K562 (cell line): Measurements from ENCODE around the gene PDZD2. TPM values are rescaled to one million over a fixed set of nuclear protein-coding genes. Genes with fewer than 3 reads are reported as not detected.

ENCODE experiments used
- ATAC-seq: fragments of 200-7000 bp; cut with Tn5 transposase; 3 replicates; pipeline ENCODE4 v1.9.1; 2020; ENCODE audit warnings: moderate library complexity
- BruUV-seq: library from RNA; stranded (reverse); fragments of 400-500 nt; replicated peaks from 2 replicates; lab custom pipeline; 2021; lab: Mats Ljungman, UMichigan
- CTCF ChIA-PET: fragments of 300-600 bp; formaldehyde crosslinking; extraction: SDS; loops from one replicate; lab custom pipeline; 2021; ENCODE audit warnings: low intra/inter-chr PET ratio; lab: Yijun Ruan, JAX
- POLR2A ChIA-PET: fragments of 300-600, 350-650 bp; sonication (Branson Sonifier 250); formaldehyde crosslinking; extraction: SDS; loops from one replicate; lab custom pipeline; 2021; ENCODE audit warnings: antibody characterized with exemption, inconsistent platforms; lab: Yijun Ruan, JAX
- DNase-seq, 4 experiments: peaks; one replicate each; pipeline versions ENCODE4 v3.0.0 to v3.0.0-alpha.2; 2011 to 2018; ENCODE audit warnings: low spot score in 3 of 4, mixed read lengths in 3 of 4; ENCODE audit errors: extremely low read depth in 1 of 4
- FAIRE-seq: peaks from 2 replicates; lab custom pipeline; 2011; peaks lifted over from hg19 to GRCh38; lab: Jason Lieb, UNC
- H2AFZ ChIP-seq: 2 replicates; pipeline ENCODE4 v1.6.0; 2011; ENCODE audit warnings: low read depth, low read length, control low read depth, inconsistent platforms
- H3K27ac ChIP-seq: fragments of 200-600 bp; 3 replicates; pipeline ENCODE4 v1.8.0; 2011; ENCODE audit warnings: low read depth, mild to moderate bottlenecking, control low read depth, inconsistent platforms, low read length, moderate library complexity, mixed read lengths; ENCODE audit errors: extremely low read depth
- H3K27me3 ChIP-seq, 2 experiments: fragments of 300-600 bp in 1 of 2; 2 replicates in 1 of 2; 3 replicates in 1 of 2; pipeline versions ENCODE4 v1.6.0 to v1.8.0; 2011; ENCODE audit warnings: inconsistent platforms in 2 of 2, low read length in 2 of 2, mild to moderate bottlenecking in 1 of 2, mixed read lengths in 1 of 2, moderate library complexity in 1 of 2; ENCODE audit not compliant: control insufficient read depth in 2 of 2, insufficient read depth in 2 of 2
- H3K36me3 ChIP-seq: fragments of 300-600 bp; 3 replicates; pipeline ENCODE4 v1.8.0; 2011; ENCODE audit warnings: mild to moderate bottlenecking, low read length, inconsistent platforms; ENCODE audit not compliant: control insufficient read depth, insufficient read depth
- H3K4me1 ChIP-seq, 2 experiments: fragments of 200-600 bp in 1 of 2; replicated peaks in 1 of 2; 2 replicates in 1 of 2; 3 replicates in 1 of 2; pipeline versions ENCODE4 v1.5.1 to v1.8.0; 2011; ENCODE audit warnings: inconsistent platforms in 2 of 2, low read length in 2 of 2, mild to moderate bottlenecking in 1 of 2, mixed read lengths in 1 of 2, moderate library complexity in 1 of 2; ENCODE audit not compliant: control insufficient read depth in 2 of 2, insufficient read depth in 2 of 2
- H3K4me2 ChIP-seq: 2 replicates; pipeline ENCODE4 v1.6.1; 2011; ENCODE audit warnings: low read length, control low read depth, inconsistent platforms, mixed read lengths; ENCODE audit not compliant: insufficient read depth
- H3K4me3 ChIP-seq: fragments of 200-600 bp; sonication (generic), shearing (Covaris generic); 2 replicates; pipeline ENCODE4 v1.5.1; 2016; ENCODE audit warnings: control low read depth, inconsistent platforms
- H3K79me2 ChIP-seq: fragments of 200-600 bp; 3 replicates; pipeline ENCODE4 v1.8.0; 2011; ENCODE audit warnings: low read length, inconsistent platforms; ENCODE audit not compliant: control insufficient read depth, insufficient read depth
- H3K9ac ChIP-seq, 2 experiments: 2 replicates each; pipeline versions ENCODE4 v1.6.0 to v1.6.1; 2011; ENCODE audit warnings: low read depth in 2 of 2, low read length in 2 of 2, control low read depth in 1 of 2, inconsistent platforms in 1 of 2, mild to moderate bottlenecking in 1 of 2, mixed read lengths in 1 of 2; ENCODE audit not compliant: insufficient read depth in 1 of 2
- H3K9me1 ChIP-seq: one replicate; pipeline ENCODE4 v1.6.0; 2011; ENCODE audit warnings: inconsistent platforms, mild to moderate bottlenecking, low read length, moderate library complexity; ENCODE audit not compliant: control insufficient read depth, insufficient read depth
- H3K9me3 ChIP-seq: replicated peaks from 2 replicates; pipeline ENCODE4 v1.5.1; 2011; ENCODE audit warnings: low read depth, low read length, inconsistent platforms; ENCODE audit not compliant: control insufficient read depth, insufficient read depth
- H4K20me1 ChIP-seq: replicated peaks from 2 replicates; pipeline ENCODE4 v1.6.1; 2011; ENCODE audit warnings: low read length, inconsistent platforms, mixed read lengths; ENCODE audit not compliant: control insufficient read depth, insufficient read depth
- NR4A1 ChIP-seq, 2 experiments: fragments of 250-450 bp in 1 of 2; fragments of 450-650 bp in 1 of 2; sonication (Bioruptor Pico) in 1 of 2; IDR thresholded peaks; 2 replicates each; pipeline versions ENCODE4 v1.4.0 to v1.6.1; 2016 to 2020; ENCODE audit warnings: mild to moderate bottlenecking in 2 of 2, missing compliant biosample characterization in 1 of 2, missing genetic modification characterization in 1 of 2, moderate library complexity in 1 of 2
- THAP12 ChIP-seq: fragments of 250-450 bp; sonication (Bioruptor Pico); IDR thresholded peaks from 2 replicates; pipeline ENCODE4 v1.9.0; 2021; ENCODE audit warnings: mild to moderate bottlenecking, inconsistent platforms
- ZNF609 ChIP-seq: sonication (generic); formaldehyde crosslinking; IDR thresholded peaks from 2 replicates; pipeline ENCODE4 v1.8.1; 2023; ENCODE audit warnings: missing genetic modification reagents, mild to moderate bottlenecking, borderline replicate concordance
- WGBS: fragments of 100-300 bp; shearing (Covaris generic); methylation state at CpG from one replicate; pipeline ENCODE4 v1.1.6; 2016; ENCODE audit warnings: low coverage, mixed read lengths; ENCODE audit not compliant: insufficient coverage; ENCODE audit errors: missing lambda C conversion rate; 5-methylcytosine and 5-hydroxymethylcytosine counted together
- in situ Hi-C: fragments of 300-500 bp; cut with MboI; formaldehyde crosslinking; loops from 4 replicates; pipeline ENCODE4 v1.15.0; 2018; ENCODE audit warnings: inconsistent platforms, mixed read lengths
- intact Hi-C: fragments of 100-400 bp; cut with micrococcal nuclease; formaldehyde crosslinking; loops from 2 replicates; pipeline ENCODE4 v1.14.2; 2022
- polyA plus RNA-seq, 8 experiments: library from polyadenylated mRNA; depleted of rRNA in 4 of 8; stranded (reverse) in 5 of 8; unstranded in 3 of 8; fragments of >200 nt; fragmentation: Nextera tagmentation in 2 of 8; fragmentation: Illumina TruSeq in 1 of 8; extraction: Ambion mirVana in 2 of 8; extraction: Trizol in 1 of 8; gene quantifications; 2 replicates each; pipeline versions ENCODE4 v1.2.1 to v1.2.3, GENCODE V29; 2011 to 2014; ENCODE audit warnings: inconsistent platforms in 1 of 8, missing spikeins in 1 of 8
- total RNA-seq, 7 experiments: library from RNA; depleted of rRNA in 6 of 7; stranded (reverse); fragments of >200 nt in 6 of 7; fragmentation: Illumina TruSeq in 2 of 7; extraction: Trizol in 2 of 7; gene quantifications; 2 replicates each; pipeline versions ENCODE4 v1.2.1 to v1.2.3, GENCODE V29; 2011 to 2021; ENCODE audit warnings: low replicate concordance in 1 of 7

Gene PDZD2
- total and polyA plus RNA-seq, 9 of the 15 experiments (the other 6 are each of a cell fraction or from before 2014, with no cell fraction given): 0.02 to 0.08 (median 0.04) TPM; not detected in 6

- no peak for TF ChIP-seq ZNF609 (CRISPR knock-in tag)
- TF ChIP-seq, all 486 proteins: peak for 0
These were observed 384.9 kb downstream of the PDZD2 start (continued) for GRCh38 chr5:32023816-32024215.

- in situ Hi-C loops: no loop called here
- Histone ChIP-seq H3K9me1 (no peaks in the 10 kb centered on the region), H3K36me3 (no peaks in the 10 kb centered on the region), H3K9me3 (no peaks in the 10 kb centered on the region), H3K9ac (no peak overlapping the region), H3K79me2 (no peaks in the 10 kb centered on the region), H3K4me1 (no peaks in the 10 kb centered on the region), H2AFZ (no peak overlapping the region), H3K27ac (no peak overlapping the region), H4K20me1 (no peaks in the 10 kb centered on the region), H3K4me2 (no peak overlapping the region), H3K27me3 (peaks cover 36 to 40% of the 10 kb centered on the region in 2 experiments), H3K4me3 (no peak overlapping the region)
- 0% methylated on average over 2 of the region's 2 CpGs for WGBS
- intact Hi-C loops: no loop called here
- ATAC-seq: no peak
- DNase-seq: no peak
- no peak for FAIRE-seq
- CTCF ChIA-PET: no interaction called here
- POLR2A ChIA-PET: interaction anchor here (0.7 to 1.1 kb wide), 3 partner anchors 9 to 533 kb away, joined by 3 read pairs; no protein-coding TSS in a partner anchor
- BruUV-seq: no TSS peak
- TF ChIP-seq THAP12 (CRISPR knock-in tag) (no peak), NR4A1 (CRISPR knock-in tag; IDR thresholded peaks at IDR 0.05) (no peak), NR4A1 (tag; IDR thresholded peaks at IDR 0.05) (no peak)
These were observed 385.8 kb downstream of the PDZD2 start for GRCh38 chr5:32024751-32025150.
